ENCODE data around the gene SAFB.

Gene SAFB

GRCh38 chr19:5593343-5594255 is 29.3 kb upstream of the SAFB start:
- H3K27me3 ChIP-seq (ENCODE audit: insufficient read depth, poor library complexity, severe bottlenecking), result no peaks in the 10 kb centered on the region
- no peaks in the 10 kb centered on the region for H3K4me1 ChIP-seq (ENCODE audit: insufficient read depth, poor library complexity, severe bottlenecking)
- H3K4me3 ChIP-seq (ENCODE audit: severe bottlenecking), result no peak overlapping the region
- DNase-seq (ENCODE audit: low spot score), result no peak
- H3K27ac ChIP-seq (ENCODE audit: poor library complexity, severe bottlenecking), result no peak overlapping the region
- ATAC-seq (ENCODE audit: low read depth), result no peak
- peaks cover 71% of the 10 kb centered on the region for H3K36me3 ChIP-seq (ENCODE audit: low read depth)
- no peaks in the 10 kb centered on the region for H3K9me3 ChIP-seq (ENCODE audit: severe bottlenecking)
- TF ChIP-seq CTCF (IDR thresholded peaks at IDR 0.05; ENCODE audit: poor library complexity, severe bottlenecking), result no peak

- H3K9me3 ChIP-seq (ENCODE audit: severe bottlenecking), result no peaks in the 10 kb centered on the region
- no peak for DNase-seq (ENCODE audit: low spot score)
- no peak for TF ChIP-seq CTCF (IDR thresholded peaks at IDR 0.05; ENCODE audit: poor library complexity, severe bottlenecking)
- no peak overlapping the region for H3K27ac ChIP-seq (ENCODE audit: poor library complexity, severe bottlenecking)
- no peak for ATAC-seq (ENCODE audit: low read depth)
- no peaks in the 10 kb centered on the region for H3K4me1 ChIP-seq (ENCODE audit: insufficient read depth, poor library complexity, severe bottlenecking)
- no peaks in the 10 kb centered on the region for H3K27me3 ChIP-seq (ENCODE audit: insufficient read depth, poor library complexity, severe bottlenecking)
- H3K36me3 ChIP-seq (ENCODE audit: low read depth), result peaks cover 76% of the 10 kb centered on the region
- no peak overlapping the region for H3K4me3 ChIP-seq (ENCODE audit: severe bottlenecking)
These were observed 28.3 kb upstream of the SAFB start for GRCh38 chr19:5594521-5594950.

GRCh38 chr19:5595129-5595528 is 27.8 kb upstream of the SAFB start:
- Histone ChIP-seq H3K27ac (ENCODE audit: poor library complexity, severe bottlenecking) (no peak overlapping the region), H3K4me1 (ENCODE audit: insufficient read depth, poor library complexity, severe bottlenecking) (no peaks in the 10 kb centered on the region), H3K9me3 (ENCODE audit: severe bottlenecking) (no peaks in the 10 kb centered on the region), H3K27me3 (ENCODE audit: insufficient read depth, poor library complexity, severe bottlenecking) (no peaks in the 10 kb centered on the region), H3K36me3 (ENCODE audit: low read depth) (peaks cover 82% of the 10 kb centered on the region), H3K4me3 (ENCODE audit: severe bottlenecking) (no peak overlapping the region)
- no peak for TF ChIP-seq CTCF (IDR thresholded peaks at IDR 0.05; ENCODE audit: poor library complexity, severe bottlenecking)
- DNase-seq (ENCODE audit: low spot score), result no peak
- no peak for ATAC-seq (ENCODE audit: low read depth)

GRCh38 chr19:5595745-5596144 is 27.1 kb upstream of the SAFB start:
- Histone ChIP-seq H3K9me3 (ENCODE audit: severe bottlenecking) (no peaks in the 10 kb centered on the region), H3K36me3 (ENCODE audit: low read depth) (peaks cover 88% of the 10 kb centered on the region), H3K27ac (ENCODE audit: poor library complexity, severe bottlenecking) (no peak overlapping the region), H3K27me3 (ENCODE audit: insufficient read depth, poor library complexity, severe bottlenecking) (no peaks in the 10 kb centered on the region), H3K4me3 (ENCODE audit: severe bottlenecking) (no peak overlapping the region), H3K4me1 (ENCODE audit: insufficient read depth, poor library complexity, severe bottlenecking) (no peaks in the 10 kb centered on the region)
- TF ChIP-seq CTCF (IDR thresholded peaks at IDR 0.05; ENCODE audit: poor library complexity, severe bottlenecking), result no peak
- ATAC-seq (ENCODE audit: low read depth) (no peak), DNase-seq (ENCODE audit: low spot score) (no peak)

- no peaks in the 10 kb centered on the region for H3K4me1 ChIP-seq (ENCODE audit: insufficient read depth, poor library complexity, severe bottlenecking)
These were observed 22.1 kb upstream of the SAFB start for GRCh38 chr19:5600797-5601196.

More at GRCh38 chr19:5600797-5601196, 22.1 kb upstream of the SAFB start:
- DNase-seq (ENCODE audit: low spot score) (no peak), ATAC-seq (ENCODE audit: low read depth) (no peak)
- Histone ChIP-seq H3K9me3 (ENCODE audit: severe bottlenecking) (no peaks in the 10 kb centered on the region), H3K36me3 (ENCODE audit: low read depth) (peaks cover 94% of the 10 kb centered on the region), H3K4me3 (ENCODE audit: severe bottlenecking) (no peak overlapping the region), H3K27ac (ENCODE audit: poor library complexity, severe bottlenecking) (no peak overlapping the region), H3K27me3 (ENCODE audit: insufficient read depth, poor library complexity, severe bottlenecking) (no peaks in the 10 kb centered on the region)
- TF ChIP-seq CTCF (IDR thresholded peaks at IDR 0.05; ENCODE audit: poor library complexity, severe bottlenecking), result no peak

All from RWPE2 (cell line).